A549 (cell line): ENCODE measurements around the gene IQUB. TPM values are rescaled to one million over a fixed set of nuclear protein-coding genes. Genes with fewer than 3 reads are reported as not detected.
"Not testable (repeated sequence)": the region's sequence is repeated elsewhere in the genome, so short reads cannot be mapped to it uniquely, and the experiment has no call there.

Experiments
- ATAC-seq, 2 experiments: fragments of 200-7000 bp in 1 of 2; fragments of >200 bp in 1 of 2; cut with Nextera tagmentation in 1 of 2; cut with Tn5 transposase in 1 of 2; 3 replicates each; pipeline versions ENCODE4 v1.8.0 to v1.9.1; 2018 to 2020; ENCODE audit warnings: mild to moderate bottlenecking in 1 of 2, moderate library complexity in 1 of 2
- CTCF ChIA-PET: fragments of 300-600 bp; sonication (Branson Sonifier 250); formaldehyde crosslinking; extraction: SDS; loops from one replicate; lab custom pipeline; 2021; ENCODE audit warnings: antibody characterized with exemption, inconsistent platforms; lab: Yijun Ruan, JAX
- POLR2A ChIA-PET: fragments of 350-600 bp; formaldehyde crosslinking; extraction: SDS; loops from one replicate; lab custom pipeline; 2021; ENCODE audit warnings: antibody characterized with exemption, inconsistent platforms; lab: Yijun Ruan, JAX
- DNase-seq, 2 experiments: peaks; one replicate each; pipeline versions ENCODE4 v3.0.0 to v3.0.0-alpha.2; 2011 to 2016; ENCODE audit warnings: low read depth in 1 of 2, low spot score in 1 of 2
- FAIRE-seq: peaks from 2 replicates; lab custom pipeline; 2011; peaks lifted over from hg19 to GRCh38; lab: Jason Lieb, UNC
- H3K27ac ChIP-seq, 2 experiments: fragments of >200 bp; sonication (Bioruptor Twin); formaldehyde crosslinking; 3 replicates each; pipeline ENCODE4 v1.5.1; 2016 to 2017
- H3K4me1 ChIP-seq: fragments of >200 bp; sonication (Bioruptor Twin); formaldehyde crosslinking; 3 replicates; pipeline ENCODE4 v1.6.1; 2016
- H3K4me2 ChIP-seq: fragments of >200 bp; sonication (Bioruptor Twin); formaldehyde crosslinking; 3 replicates; pipeline ENCODE4 v1.6.1; 2016
- H3K4me3 ChIP-seq: fragments of >200 bp; sonication (Bioruptor Twin); formaldehyde crosslinking; 3 replicates; pipeline ENCODE4 v1.5.1; 2016
- H3K9me3 ChIP-seq: fragments of >200 bp; sonication (Bioruptor Twin); formaldehyde crosslinking; 3 replicates; pipeline ENCODE4 v1.6.1; 2016
- FOXS1 ChIP-seq: fragments of 250-450 bp; sonication (Bioruptor Pico); IDR thresholded peaks from 2 replicates; pipeline ENCODE4 v1.5.0; 2020; ENCODE audit warnings: mild to moderate bottlenecking, moderate library complexity
- HES2 ChIP-seq: fragments of >200 bp; sonication (Bioruptor Twin); formaldehyde crosslinking; IDR thresholded peaks from 2 replicates; pipeline ENCODE4 v1.6.1; 2016
- WGBS: methylation state at CpG from one replicate; pipeline ENCODE4 v1.1.6; 2017; ENCODE audit errors: missing lambda C conversion rate; 5-methylcytosine and 5-hydroxymethylcytosine counted together
- polyA plus RNA-seq, 4 experiments: library from polyadenylated mRNA; depleted of rRNA in 3 of 4; stranded (reverse); fragments of >200 nt; fragmentation: RNase III in 1 of 4; extraction: RNeasy Plus Mini Kit Qiagen cat#74134 plus additional on column Dnase treatment in 1 of 4; gene quantifications; 2 replicates in 3 of 4; 3 replicates in 1 of 4; pipeline ENCODE4 v1.2.3, GENCODE V29; 2011 to 2017
- small RNA-seq, 6 experiments: library from RNA; depleted of rRNA; stranded (forward); fragments of <200 nt; gene quantifications; one replicate each; pipeline ENCODE3, GENCODE V24; 2012

IQUB gene
- polyA plus RNA-seq, 2 of the 4 experiments (the other 2 are of a cell fraction) = 0.08 TPM

GRCh38 chr7:123410273-123410904 is 124.0 kb downstream of the IQUB start:
- DNase-seq (no peak), FAIRE-seq (no peak), ATAC-seq (no peak)
- Histone ChIP-seq H3K4me3 (no peak overlapping the region), H3K9me3 (no peaks in the 10 kb centered on the region), H3K4me1 (no peaks in the 10 kb centered on the region), H3K4me2 (no peak overlapping the region), H3K27ac (no peak overlapping the region)
- WGBS = 0% methylated on average over 1 of the region's 1 CpG
- no peak for TF ChIP-seq FOXS1
- no peak for TF ChIP-seq HES2
- ChIA-PET CTCF (no interaction called here), POLR2A (no interaction called here)

- CTCF ChIA-PET, H3K4me1 ChIP-seq, POLR2A ChIA-PET, H3K4me2 ChIP-seq, H3K9me3 ChIP-seq, H3K4me3 ChIP-seq, ATAC-seq, DNase-seq, H3K27ac ChIP-seq, FAIRE-seq: not testable (repeated sequence)
- WGBS = 36% methylated on average over 4 of the region's 4 CpGs
These were observed 126.4 kb downstream of the IQUB start for GRCh38 chr7:123407951-123408350.

Small RNA genes within 50 kb of the gene (small RNA-seq; reads per million reads assigned to genes)
- 0 reads per million in 6 experiments for gene RNU6-296P

Other genes with a start within 250 kb of the IQUB start
- 27.3 and 58.8 TPM in 2 replicates for gene NDUFA5, start 23.2 kb upstream of the IQUB start, polyA plus RNA-seq (2011; rRNA removed)
- 64.8 to 71.5 TPM (median 66.7 TPM) in 3 replicates for gene NDUFA5, start 23.2 kb upstream of the IQUB start, polyA plus RNA-seq (2017; fragmentation: RNase III; extraction: RNeasy Plus Mini Kit Qiagen cat#74134 plus additional on column Dnase treatment)
- gene ASB15, start 67.2 kb upstream of the IQUB start, polyA plus RNA-seq (2011; rRNA removed) = not detected in 2 replicates
- gene ASB15, start 67.2 kb upstream of the IQUB start, polyA plus RNA-seq (2017; fragmentation: RNase III; extraction: RNeasy Plus Mini Kit Qiagen cat#74134 plus additional on column Dnase treatment) = not detected in 3 replicates
- not detected in 2 replicates for gene LMOD2, start 121.3 kb upstream of the IQUB start, polyA plus RNA-seq (2011; rRNA removed)
- not detected in 3 replicates for gene LMOD2, start 121.3 kb upstream of the IQUB start, polyA plus RNA-seq (2017; fragmentation: RNase III; extraction: RNeasy Plus Mini Kit Qiagen cat#74134 plus additional on column Dnase treatment)
- 18.5 and 21.2 TPM in 2 replicates for gene WASL, start 214.4 kb upstream of the IQUB start, polyA plus RNA-seq (2011; rRNA removed)
- 18.6 to 21.0 TPM (median 20.2 TPM) in 3 replicates for gene WASL, start 214.4 kb upstream of the IQUB start, polyA plus RNA-seq (2017; fragmentation: RNase III; extraction: RNeasy Plus Mini Kit Qiagen cat#74134 plus additional on column Dnase treatment)